H54 (cell line): ENCODE data around the gene CELF4.

ENCODE experiments used
- DNase-seq: peaks from one replicate; pipeline ENCODE4 v3.0.0; 2011; ENCODE audit warnings: low spot score, mixed read lengths; ENCODE audit not compliant: insufficient read length
- FAIRE-seq: peaks from 3 replicates; lab custom pipeline; 2011; peaks lifted over from hg19 to GRCh38; lab: Jason Lieb, UNC
- POLR2A ChIP-seq: IDR thresholded peaks from 2 replicates; pipeline ENCODE4 v1.6.1; 2011; ENCODE audit warnings: low read depth, mild to moderate bottlenecking, low read length

Gene CELF4

GRCh38 chr18:37276111-37276890 is 289.3 kb downstream of the CELF4 start:
- no peak for TF ChIP-seq POLR2A
- FAIRE-seq (no peak), DNase-seq (no peak)

DNA sequence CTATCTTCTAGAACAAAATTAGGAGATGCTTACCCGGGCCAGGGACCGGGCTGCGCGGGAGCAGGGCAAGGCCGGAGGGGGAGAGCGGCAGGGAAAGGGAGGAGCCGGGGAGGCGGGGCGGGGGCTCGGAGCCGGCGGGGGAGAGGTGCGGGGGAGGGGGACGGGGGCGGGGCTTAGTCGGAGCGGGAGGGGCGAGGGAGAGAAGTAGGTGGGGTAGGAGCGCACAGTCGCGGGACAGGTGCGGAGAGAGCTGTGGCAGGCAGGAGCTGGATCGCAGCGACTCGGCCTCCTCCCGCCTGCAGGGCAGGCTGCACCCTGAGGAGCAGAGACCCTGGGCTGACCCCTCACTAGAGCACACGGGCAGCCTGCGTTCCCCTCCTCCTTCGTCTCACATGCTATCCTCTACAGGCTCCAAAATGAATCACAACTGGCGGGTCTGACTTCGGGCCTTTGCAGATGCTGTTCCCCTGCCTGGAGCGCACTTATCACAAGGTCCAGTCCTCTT is 290.3 kb downstream of the CELF4 start:
- no peak for DNase-seq
- no peak for TF ChIP-seq POLR2A
- no peak for FAIRE-seq

DNA sequence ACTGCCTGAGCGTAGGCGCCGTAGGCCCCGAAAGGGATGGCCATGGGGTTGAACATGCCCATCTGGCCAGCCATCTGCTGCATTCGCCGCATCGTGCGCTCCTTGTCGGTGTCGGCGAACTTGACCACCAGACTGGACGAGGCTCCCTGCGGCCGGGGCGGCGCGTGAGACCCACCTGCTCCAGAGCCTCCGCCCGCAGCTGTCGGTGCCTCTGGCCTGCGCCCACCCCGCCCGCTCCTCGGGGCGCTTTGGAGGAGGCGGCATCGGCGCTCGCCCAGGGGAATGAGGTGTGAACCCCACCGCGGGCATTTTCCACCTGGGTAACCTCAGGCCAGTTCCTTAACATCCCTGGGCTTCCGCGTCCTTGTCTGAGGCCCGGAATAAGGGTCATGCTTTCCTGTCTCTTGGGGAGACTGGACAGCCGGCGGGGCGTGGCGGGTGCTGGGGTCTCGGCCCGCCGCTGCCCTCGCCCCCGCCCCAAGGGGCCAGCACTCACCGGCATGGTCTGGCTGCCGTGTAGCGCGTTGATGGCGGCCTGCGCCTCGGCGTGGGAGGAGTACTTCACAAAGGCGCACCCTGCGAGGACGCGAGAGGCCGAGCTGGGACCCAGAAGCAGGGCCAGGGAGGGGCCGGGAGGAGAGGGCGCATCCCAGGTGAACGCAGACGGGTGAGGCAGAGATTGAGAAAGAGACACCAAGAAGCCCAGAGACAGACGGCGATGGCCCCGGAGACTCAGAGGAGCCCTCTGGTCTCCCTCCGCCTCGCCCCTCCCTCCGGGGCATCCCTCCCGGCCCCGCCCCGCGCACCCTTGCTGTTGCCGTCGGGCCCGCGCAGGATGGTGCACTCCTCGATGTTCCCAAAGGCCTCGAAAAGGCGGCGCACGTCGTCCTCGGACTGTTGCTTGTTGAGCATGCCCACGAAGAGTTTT is 291.0 kb downstream of the CELF4 start:
- DNase-seq (no peak), FAIRE-seq (no peak)
- TF ChIP-seq POLR2A: no peak

- DNase-seq (no peak), FAIRE-seq (no peak)
- no peak for TF ChIP-seq POLR2A
These were observed 292.8 kb downstream of the CELF4 start for GRCh38 chr18:37272841-37273240.

DNA sequence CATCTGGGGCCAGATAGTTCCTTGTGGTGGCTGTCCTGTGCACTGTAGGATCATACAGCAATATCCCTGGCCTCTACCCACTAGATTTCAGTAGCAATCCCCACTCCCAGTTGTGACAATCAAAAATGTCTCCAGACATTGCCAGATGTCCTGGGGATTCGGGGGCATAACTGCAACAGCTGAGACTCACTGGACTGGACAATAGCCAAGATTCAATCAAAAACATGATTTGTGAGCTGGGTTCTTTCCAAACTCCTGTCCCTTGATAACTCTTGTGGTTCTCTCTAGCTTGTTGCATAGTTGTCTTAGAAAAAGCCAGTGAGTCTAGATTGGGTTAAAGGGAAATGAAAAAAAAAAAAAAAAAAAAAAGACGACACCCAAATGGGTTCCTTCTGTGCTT is 293.4 kb downstream of the CELF4 start:
- FAIRE-seq: no peak
- TF ChIP-seq POLR2A: no peak
- DNase-seq: no peak

DNA sequence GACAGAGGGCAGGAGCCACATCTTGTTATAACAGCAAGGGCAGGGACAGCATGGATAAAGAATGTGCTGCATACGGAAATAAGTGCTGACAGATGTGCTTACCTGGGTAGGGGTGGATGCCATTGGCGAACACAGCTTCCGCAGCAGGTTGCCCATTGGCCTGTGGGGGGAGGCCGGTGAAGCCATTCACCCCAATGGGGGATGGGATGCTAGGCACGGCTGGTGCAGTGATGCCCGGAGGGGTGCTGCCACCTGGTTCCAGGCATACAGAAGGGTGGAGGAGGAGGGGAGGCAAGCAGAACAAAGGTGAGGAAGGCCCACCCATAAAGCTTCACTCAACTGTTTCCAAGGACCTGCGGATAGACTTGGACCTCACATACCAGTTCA is 294.9 kb downstream of the CELF4 start:
- FAIRE-seq (no peak), DNase-seq (no peak)
- no peak for TF ChIP-seq POLR2A

DNA sequence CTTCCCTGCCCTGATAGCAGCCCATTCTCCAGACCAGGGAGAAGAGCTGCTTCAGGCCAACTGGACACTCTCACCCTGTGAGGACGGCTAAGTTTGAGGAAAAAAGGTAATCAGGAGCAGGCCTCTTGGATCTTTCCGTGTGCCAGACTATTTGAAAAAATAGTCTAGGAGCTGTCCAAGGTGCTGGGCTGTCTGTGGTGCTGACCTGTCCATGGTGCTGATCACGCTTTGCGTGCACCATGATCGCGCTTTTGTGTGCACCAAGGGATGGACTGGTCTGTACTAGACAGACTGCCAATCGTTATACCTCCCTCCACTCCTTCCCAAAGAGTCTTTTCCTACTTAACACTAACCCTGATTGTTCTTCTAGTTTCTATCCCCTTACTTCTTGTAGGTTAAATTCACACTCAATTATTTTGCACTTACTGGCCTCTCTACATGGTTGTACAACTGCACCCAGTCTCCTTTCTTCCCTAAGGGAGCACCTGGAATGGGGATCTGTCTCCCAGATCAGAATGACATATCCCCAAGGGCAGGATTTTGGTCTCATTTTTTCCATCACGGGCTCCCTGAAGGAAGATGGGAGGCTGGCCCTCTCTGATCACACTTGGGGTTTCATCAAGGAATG is 295.4 kb downstream of the CELF4 start:
- DNase-seq (no peak), FAIRE-seq (no peak)
- TF ChIP-seq POLR2A: no peak

- no peak for DNase-seq
- no peak for TF ChIP-seq POLR2A
- no peak for FAIRE-seq
These were observed 299.3 kb downstream of the CELF4 start for GRCh38 chr18:37266290-37266689.

GRCh38 chr18:37265382-37265781 is 300.2 kb downstream of the CELF4 start:
- no peak for TF ChIP-seq POLR2A
- no peak for FAIRE-seq
- DNase-seq: no peak

- FAIRE-seq (no peak), DNase-seq (no peak)
- no peak for TF ChIP-seq POLR2A
These were observed 300.6 kb downstream of the CELF4 start for GRCh38 chr18:37264956-37265355.

DNA sequence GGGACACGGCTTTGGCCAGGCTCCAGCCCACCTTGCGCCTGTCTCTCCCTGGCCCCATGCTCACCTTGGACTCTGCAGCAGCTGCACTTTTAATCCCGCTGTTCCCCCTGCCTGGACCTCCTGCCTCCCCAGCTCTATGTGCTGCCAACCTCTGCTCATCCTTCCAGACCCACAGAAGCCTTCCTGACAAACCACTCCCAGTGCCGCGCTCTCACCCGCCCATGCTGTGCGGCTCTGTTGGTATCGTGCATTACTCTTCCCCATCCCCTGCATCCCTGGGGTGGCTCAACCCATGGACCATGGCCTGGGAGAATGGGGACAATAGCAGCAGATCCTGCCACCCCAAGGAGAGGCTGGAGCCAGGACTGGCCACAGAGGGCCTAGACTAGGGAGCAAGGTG is 303.6 kb downstream of the CELF4 start:
- no peak for TF ChIP-seq POLR2A
- DNase-seq: no peak
- FAIRE-seq: no peak

DNA sequence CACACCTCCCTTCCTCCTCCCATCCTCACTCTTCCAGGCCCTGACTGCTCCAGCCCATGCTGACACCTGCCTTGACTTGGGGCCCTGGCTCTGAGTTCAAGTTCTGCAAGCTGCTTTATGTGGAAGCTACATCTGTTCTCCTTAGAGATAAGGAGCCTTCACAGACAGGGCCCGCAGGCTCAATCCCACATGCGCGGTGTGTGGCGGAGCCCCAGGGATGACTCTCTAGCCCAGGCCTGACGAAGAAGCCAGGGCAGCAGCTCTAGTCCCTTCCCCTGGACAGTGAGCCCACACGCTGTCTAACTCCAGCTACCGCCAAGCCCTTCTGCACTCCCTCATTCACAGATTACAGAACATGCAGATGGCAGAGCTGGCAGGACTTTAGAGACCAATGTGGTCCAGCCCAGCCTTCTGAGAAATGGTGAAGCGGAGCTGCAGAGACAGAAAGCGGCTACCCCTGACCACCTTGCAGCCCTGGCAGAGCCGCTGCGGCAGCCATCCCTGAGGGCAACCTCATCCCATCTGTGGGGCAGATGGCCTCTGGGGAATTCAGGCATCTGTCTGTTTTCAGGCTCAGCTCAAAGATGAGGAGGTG is 304.3 kb downstream of the CELF4 start:
- no peak for DNase-seq
- no peak for TF ChIP-seq POLR2A
- FAIRE-seq: no peak

GRCh38 chr18:37260367-37261093 is 305.1 kb downstream of the CELF4 start:
- DNase-seq: no peak
- FAIRE-seq: no peak
- TF ChIP-seq POLR2A: no peak
